ENCODE measurements around the gene BPIFB1.

Gene BPIFB1

DNA sequence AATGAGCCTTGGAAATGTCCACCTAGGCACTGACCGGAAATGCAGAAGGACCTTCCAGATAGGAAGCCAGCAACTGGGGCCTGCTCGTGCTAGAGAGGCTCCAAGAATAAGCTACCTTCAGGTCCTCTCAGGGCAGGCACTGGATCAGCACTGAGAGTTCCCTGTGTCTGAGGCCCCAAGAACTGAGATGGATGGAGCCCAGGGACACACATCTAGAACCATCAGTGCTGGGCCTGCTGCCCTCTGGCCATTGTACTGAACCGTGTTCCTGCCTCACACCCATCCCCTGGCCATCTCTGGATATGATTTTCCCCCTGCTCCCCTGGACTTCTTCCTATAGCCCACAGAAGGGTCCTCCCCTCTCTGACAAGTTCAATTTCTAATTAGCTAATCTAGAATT, 36.9 kb upstream of the BPIFB1 start:
- WGBS, 2 experiments, result 89 to 90% methylated on average over 3 of the region's 3 CpGs

DNA sequence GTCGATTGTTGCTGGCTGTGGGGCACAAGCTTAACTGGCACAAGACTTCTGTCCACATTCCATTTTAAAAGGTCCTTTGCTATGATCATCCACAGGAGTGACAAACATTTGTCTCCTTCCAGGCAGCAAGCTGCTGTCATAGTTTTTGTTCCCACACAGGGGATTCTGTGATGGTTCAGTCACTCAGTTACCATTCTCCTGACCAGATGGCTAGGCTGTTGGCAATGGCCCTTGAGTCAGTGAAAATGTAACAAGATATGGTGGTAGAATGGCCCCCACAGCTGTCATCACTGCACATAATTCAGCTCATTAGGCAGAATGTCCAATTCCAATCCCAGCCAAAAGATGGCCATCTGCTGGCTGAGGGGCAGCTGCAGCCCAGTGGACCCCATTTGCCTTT, 33.6 kb upstream of the BPIFB1 start:
- Histone ChIP-seq H3K27ac (ENCODE audit: insufficient read depth, low read depth, low read length, poor library complexity, severe bottlenecking) (no peak overlapping the region), H3K27me3 (ENCODE audit: control insufficient read depth, insufficient read depth, low read length, poor library complexity, severe bottlenecking) (no peaks in the 10 kb centered on the region), H3K4me1 (ENCODE audit: control insufficient read depth, insufficient read depth, low read length) (no peaks in the 10 kb centered on the region), H3K36me3 (ENCODE audit: control insufficient read depth, insufficient read depth, low read length) (no peaks in the 10 kb centered on the region), H3K4me3 (ENCODE audit: insufficient read depth, low read depth, low read length) (no peak overlapping the region), H3K9me3 (ENCODE audit: control insufficient read depth, low read length) (no peaks in the 10 kb centered on the region)
- 94 to 95% methylated on average over 1 of the region's 1 CpG for WGBS, 2 experiments

More for the DNA sequence above, 36.9 kb upstream of the BPIFB1 start:
- no peaks in the 10 kb centered on the region for H3K9me3 ChIP-seq (ENCODE audit: control insufficient read depth, low read length)
- no peak overlapping the region for H3K27ac ChIP-seq (ENCODE audit: insufficient read depth, low read depth, low read length, poor library complexity, severe bottlenecking)
- H3K4me3 ChIP-seq (ENCODE audit: insufficient read depth, low read depth, low read length), result no peak overlapping the region
- no peaks in the 10 kb centered on the region for H3K4me1 ChIP-seq (ENCODE audit: control insufficient read depth, insufficient read depth, low read length)
- H3K27me3 ChIP-seq (ENCODE audit: control insufficient read depth, insufficient read depth, low read length, poor library complexity, severe bottlenecking), result no peaks in the 10 kb centered on the region
- no peaks in the 10 kb centered on the region for H3K36me3 ChIP-seq (ENCODE audit: control insufficient read depth, insufficient read depth, low read length)

DNA sequence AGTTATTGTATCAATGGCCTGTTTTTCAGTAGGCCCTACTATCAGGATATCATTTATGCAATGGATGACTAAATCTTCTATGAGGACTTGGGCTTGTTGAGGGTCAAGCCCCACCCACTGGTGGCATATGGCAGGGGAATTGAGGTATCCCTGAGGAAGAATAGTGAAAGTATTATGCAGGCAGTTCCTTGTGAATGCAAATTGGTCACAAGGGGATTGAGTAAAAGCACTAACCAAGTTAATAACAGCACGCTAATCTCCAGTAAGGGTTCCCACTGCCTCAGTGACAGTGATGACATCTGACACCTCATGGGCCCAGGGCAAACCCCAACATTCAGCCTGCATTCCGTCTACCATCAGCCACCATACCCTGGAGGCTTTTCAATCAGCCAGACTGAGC, 32.3 kb upstream of the BPIFB1 start:
- Histone ChIP-seq H3K27me3 (ENCODE audit: control insufficient read depth, insufficient read depth, low read length, poor library complexity, severe bottlenecking) (no peaks in the 10 kb centered on the region), H3K27ac (ENCODE audit: insufficient read depth, low read depth, low read length, poor library complexity, severe bottlenecking) (no peak overlapping the region), H3K4me1 (ENCODE audit: control insufficient read depth, insufficient read depth, low read length) (no peaks in the 10 kb centered on the region), H3K4me3 (ENCODE audit: insufficient read depth, low read depth, low read length) (no peak overlapping the region), H3K36me3 (ENCODE audit: control insufficient read depth, insufficient read depth, low read length) (no peaks in the 10 kb centered on the region), H3K9me3 (ENCODE audit: control insufficient read depth, low read length) (no peaks in the 10 kb centered on the region)
- 70 to 76% methylated on average over 2 of the region's 2 CpGs for WGBS, 2 experiments

DNA sequence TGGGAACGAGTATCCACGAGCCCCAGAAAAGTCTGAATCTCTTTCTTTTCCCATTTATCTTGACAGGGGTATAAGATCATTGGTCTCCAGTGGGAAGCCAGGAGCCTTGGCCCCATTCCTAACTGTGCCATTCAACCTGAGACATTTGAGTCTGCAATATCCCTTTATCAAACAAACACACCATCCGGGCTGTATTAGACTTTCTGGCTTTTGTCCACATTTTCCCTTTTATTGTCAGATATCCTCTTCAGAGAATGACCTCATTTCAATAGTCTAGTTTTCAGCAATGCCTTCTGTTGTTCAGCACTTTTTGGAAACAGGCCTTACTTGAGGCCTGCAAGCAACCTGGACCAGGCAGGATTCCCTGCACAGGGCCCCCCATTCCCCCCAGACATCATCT, 31.5 kb upstream of the BPIFB1 start:
- Histone ChIP-seq H3K9me3 (ENCODE audit: control insufficient read depth, low read length) (no peaks in the 10 kb centered on the region), H3K4me1 (ENCODE audit: control insufficient read depth, insufficient read depth, low read length) (no peaks in the 10 kb centered on the region), H3K27me3 (ENCODE audit: control insufficient read depth, insufficient read depth, low read length, poor library complexity, severe bottlenecking) (no peaks in the 10 kb centered on the region), H3K4me3 (ENCODE audit: insufficient read depth, low read depth, low read length) (no peak overlapping the region), H3K36me3 (ENCODE audit: control insufficient read depth, insufficient read depth, low read length) (no peaks in the 10 kb centered on the region), H3K27ac (ENCODE audit: insufficient read depth, low read depth, low read length, poor library complexity, severe bottlenecking) (no peak overlapping the region)
- 91 to 96% methylated on average over 3 of the region's 3 CpGs for WGBS, 2 experiments

DNA sequence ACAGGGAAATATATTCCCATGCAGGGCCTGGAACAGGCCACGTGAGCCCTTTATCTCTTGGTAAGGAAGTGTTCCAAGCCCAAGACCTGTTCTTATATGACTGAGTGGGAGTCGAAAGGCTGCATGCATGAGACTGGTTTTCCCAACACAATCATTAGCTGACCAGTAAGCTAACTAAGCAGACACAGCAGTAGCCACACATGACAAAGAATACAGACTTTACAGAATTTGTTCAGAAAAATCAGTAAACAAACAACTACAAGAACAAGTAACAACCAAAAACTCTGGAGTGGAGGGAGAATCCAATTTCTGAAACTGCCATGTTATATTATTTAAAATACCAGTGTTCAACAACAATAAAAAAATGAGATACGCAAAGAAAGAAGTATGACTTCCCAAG, 30.6 kb upstream of the BPIFB1 start:
- no peak overlapping the region for H3K4me3 ChIP-seq (ENCODE audit: insufficient read depth, low read depth, low read length)
- no peaks in the 10 kb centered on the region for H3K27me3 ChIP-seq (ENCODE audit: control insufficient read depth, insufficient read depth, low read length, poor library complexity, severe bottlenecking)
- WGBS, 2 experiments, result 89 to 92% methylated on average over 3 of the region's 3 CpGs
- H3K36me3 ChIP-seq (ENCODE audit: control insufficient read depth, insufficient read depth, low read length), result no peaks in the 10 kb centered on the region
- no peak overlapping the region for H3K27ac ChIP-seq (ENCODE audit: insufficient read depth, low read depth, low read length, poor library complexity, severe bottlenecking)
- no peaks in the 10 kb centered on the region for H3K9me3 ChIP-seq (ENCODE audit: control insufficient read depth, low read length)
- H3K4me1 ChIP-seq (ENCODE audit: control insufficient read depth, insufficient read depth, low read length), result no peaks in the 10 kb centered on the region

DNA sequence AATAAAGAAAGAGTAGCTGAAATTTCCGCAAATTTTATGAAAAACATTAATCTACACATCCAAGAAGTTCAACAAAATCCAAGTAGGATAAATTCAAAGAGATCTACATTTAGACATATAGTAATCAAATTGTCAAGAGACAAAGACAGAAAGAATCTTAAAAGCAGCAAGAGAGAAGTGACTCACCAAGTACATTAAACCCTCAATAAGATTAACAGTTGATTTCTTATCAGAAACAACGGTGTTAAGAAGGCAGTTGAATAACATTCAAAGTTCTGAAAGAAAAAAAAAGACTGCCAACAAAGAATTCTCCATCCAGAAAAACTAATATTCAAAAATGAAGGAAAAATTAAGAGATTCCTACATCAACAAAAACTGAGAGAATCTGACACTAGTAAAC, 28.0 kb upstream of the BPIFB1 start:
- no peak overlapping the region for H3K27ac ChIP-seq (ENCODE audit: insufficient read depth, low read depth, low read length, poor library complexity, severe bottlenecking)
- no peaks in the 10 kb centered on the region for H3K9me3 ChIP-seq (ENCODE audit: control insufficient read depth, low read length)
- no peaks in the 10 kb centered on the region for H3K36me3 ChIP-seq (ENCODE audit: control insufficient read depth, insufficient read depth, low read length)
- H3K4me3 ChIP-seq (ENCODE audit: insufficient read depth, low read depth, low read length), result no peak overlapping the region
- H3K27me3 ChIP-seq (ENCODE audit: control insufficient read depth, insufficient read depth, low read length, poor library complexity, severe bottlenecking), result no peaks in the 10 kb centered on the region
- H3K4me1 ChIP-seq (ENCODE audit: control insufficient read depth, insufficient read depth, low read length), result no peaks in the 10 kb centered on the region
- WGBS, 2 experiments, result 95% methylated on average over 2 of the region's 2 CpGs; no CpG with 5 or more reads in 1 of the 2 experiments

DNA sequence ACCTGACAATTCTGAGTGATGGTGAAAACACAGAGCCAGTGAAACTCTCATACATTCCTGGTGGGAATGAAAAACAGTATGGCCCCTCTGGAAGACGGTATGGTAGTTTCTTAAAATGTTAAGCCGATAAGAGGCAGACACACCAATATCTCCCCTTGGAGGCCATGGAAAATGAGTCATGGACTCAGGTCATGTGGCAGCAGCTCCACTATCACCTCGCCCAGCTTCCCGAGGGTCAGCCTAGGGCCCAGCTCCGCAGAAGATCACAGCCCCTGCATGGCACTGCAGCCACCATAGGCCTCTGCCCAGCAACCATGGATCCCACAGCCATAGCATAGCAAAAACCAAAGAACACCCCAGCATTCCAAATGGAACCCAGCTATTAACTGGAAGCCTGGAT, 25.8 kb upstream of the BPIFB1 start:
- 90 to 91% methylated on average over 5 of the region's 5 CpGs for WGBS, 2 experiments
- Histone ChIP-seq H3K4me1 (ENCODE audit: control insufficient read depth, insufficient read depth, low read length) (no peaks in the 10 kb centered on the region), H3K27me3 (ENCODE audit: control insufficient read depth, insufficient read depth, low read length, poor library complexity, severe bottlenecking) (no peaks in the 10 kb centered on the region), H3K27ac (ENCODE audit: insufficient read depth, low read depth, low read length, poor library complexity, severe bottlenecking) (no peak overlapping the region), H3K9me3 (ENCODE audit: control insufficient read depth, low read length) (no peaks in the 10 kb centered on the region), H3K4me3 (ENCODE audit: insufficient read depth, low read depth, low read length) (no peak overlapping the region), H3K36me3 (ENCODE audit: control insufficient read depth, insufficient read depth, low read length) (no peaks in the 10 kb centered on the region)

DNA sequence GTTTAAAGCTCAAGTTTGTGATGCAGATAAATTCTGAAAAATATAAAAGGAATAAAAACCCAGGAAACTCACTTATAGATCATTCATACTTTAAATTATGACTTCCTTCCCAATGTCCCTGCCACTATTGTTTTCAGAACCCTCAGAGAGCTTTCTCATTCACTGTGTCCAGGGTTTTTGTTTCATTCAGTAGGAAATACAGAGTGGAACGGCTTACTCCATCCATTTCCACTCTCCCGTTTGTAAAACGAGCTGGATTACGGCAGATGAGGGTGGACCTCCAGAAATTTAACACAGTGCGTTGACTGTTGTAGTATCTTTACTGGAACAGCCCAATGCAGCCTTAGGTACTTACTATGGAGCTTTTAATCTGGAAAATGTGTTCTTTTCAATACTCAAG, 23.6 kb upstream of the BPIFB1 start:
- Histone ChIP-seq H3K9me3 (ENCODE audit: control insufficient read depth, low read length) (no peaks in the 10 kb centered on the region), H3K36me3 (ENCODE audit: control insufficient read depth, insufficient read depth, low read length) (no peaks in the 10 kb centered on the region), H3K27me3 (ENCODE audit: control insufficient read depth, insufficient read depth, low read length, poor library complexity, severe bottlenecking) (no peaks in the 10 kb centered on the region), H3K4me3 (ENCODE audit: insufficient read depth, low read depth, low read length) (no peak overlapping the region), H3K27ac (ENCODE audit: insufficient read depth, low read depth, low read length, poor library complexity, severe bottlenecking) (no peak overlapping the region), H3K4me1 (ENCODE audit: control insufficient read depth, insufficient read depth, low read length) (no peaks in the 10 kb centered on the region)
- WGBS, 2 experiments, result 94 to 96% methylated on average over 5 of the region's 5 CpGs

DNA sequence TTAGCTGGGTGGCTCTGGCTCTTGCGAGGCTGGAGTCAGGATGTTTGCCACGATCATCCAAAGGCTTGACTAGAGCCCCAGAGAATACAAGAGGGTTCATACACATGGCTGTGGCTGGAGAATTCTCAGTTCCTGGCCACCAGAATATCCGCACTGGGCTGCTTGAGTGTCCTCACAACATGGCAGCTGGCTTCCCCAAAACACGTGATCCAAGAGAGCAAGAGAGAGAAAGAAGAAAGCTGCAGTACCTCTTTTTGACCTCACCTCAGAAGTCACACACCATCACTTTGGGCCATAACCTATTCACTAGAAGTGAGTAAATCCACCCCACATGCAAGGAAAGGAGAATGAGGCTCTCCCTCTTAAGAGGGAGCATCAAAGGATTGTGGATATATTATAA, 21.5 kb upstream of the BPIFB1 start:
- H3K4me3 ChIP-seq (ENCODE audit: insufficient read depth, low read depth, low read length), result no peak overlapping the region
- no peaks in the 10 kb centered on the region for H3K4me1 ChIP-seq (ENCODE audit: control insufficient read depth, insufficient read depth, low read length)
- no peaks in the 10 kb centered on the region for H3K36me3 ChIP-seq (ENCODE audit: control insufficient read depth, insufficient read depth, low read length)
- 86 to 93% methylated on average over 4 of the region's 4 CpGs for WGBS, 2 experiments
- H3K9me3 ChIP-seq (ENCODE audit: control insufficient read depth, low read length), result no peaks in the 10 kb centered on the region
- no peak overlapping the region for H3K27ac ChIP-seq (ENCODE audit: insufficient read depth, low read depth, low read length, poor library complexity, severe bottlenecking)
- H3K27me3 ChIP-seq (ENCODE audit: control insufficient read depth, insufficient read depth, low read length, poor library complexity, severe bottlenecking), result no peaks in the 10 kb centered on the region

DNA sequence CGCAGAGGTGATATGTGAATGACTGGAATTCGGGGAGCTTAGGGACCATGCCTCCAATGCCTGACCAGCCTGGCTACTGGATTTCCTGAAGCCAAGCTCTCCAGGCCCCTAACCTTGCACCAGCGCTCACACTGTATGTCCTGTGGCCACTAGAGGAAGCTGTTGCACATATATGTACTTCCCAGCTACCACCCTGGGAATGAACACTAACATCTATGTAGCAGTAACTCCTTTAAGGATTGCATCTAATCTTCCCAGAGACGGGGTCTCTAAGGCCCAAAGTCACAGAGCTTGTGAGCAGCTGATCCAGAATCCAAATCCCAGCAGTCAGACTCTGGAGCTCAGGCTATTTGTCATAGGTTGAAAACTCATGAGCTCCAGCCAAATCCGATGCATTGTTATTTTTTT, 20.4 kb upstream of the BPIFB1 start:
- Histone ChIP-seq H3K9me3 (ENCODE audit: control insufficient read depth, low read length) (no peaks in the 10 kb centered on the region), H3K36me3 (ENCODE audit: control insufficient read depth, insufficient read depth, low read length) (no peaks in the 10 kb centered on the region), H3K27me3 (ENCODE audit: control insufficient read depth, insufficient read depth, low read length, poor library complexity, severe bottlenecking) (no peaks in the 10 kb centered on the region), H3K4me1 (ENCODE audit: control insufficient read depth, insufficient read depth, low read length) (no peaks in the 10 kb centered on the region), H3K27ac (ENCODE audit: insufficient read depth, low read depth, low read length, poor library complexity, severe bottlenecking) (no peak overlapping the region), H3K4me3 (ENCODE audit: insufficient read depth, low read depth, low read length) (no peak overlapping the region)
- 39 to 43% methylated on average over 5 of the region's 5 CpGs for WGBS, 2 experiments

DNA sequence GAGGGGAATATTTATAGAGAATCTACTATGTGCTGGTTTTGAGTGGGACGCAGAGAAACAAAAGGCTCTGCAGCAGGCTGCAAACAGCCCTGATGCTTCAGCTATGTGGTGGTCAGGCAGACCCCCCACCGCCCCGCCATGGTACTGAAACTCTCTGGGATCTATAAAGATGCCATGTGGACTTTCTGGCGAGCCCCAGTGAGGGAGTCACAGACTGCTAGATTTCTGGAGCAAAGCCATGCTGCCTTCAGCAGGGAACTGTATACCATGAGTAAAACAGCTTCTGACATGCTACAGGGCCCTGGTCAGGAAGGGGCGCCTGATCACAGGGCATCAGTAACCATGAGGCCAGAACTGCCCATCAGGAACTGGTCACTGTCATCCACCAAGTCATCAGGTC, 19.2 kb upstream of the BPIFB1 start:
- no peak overlapping the region for H3K27ac ChIP-seq (ENCODE audit: insufficient read depth, low read depth, low read length, poor library complexity, severe bottlenecking)
- no peaks in the 10 kb centered on the region for H3K27me3 ChIP-seq (ENCODE audit: control insufficient read depth, insufficient read depth, low read length, poor library complexity, severe bottlenecking)
- WGBS, 2 experiments, result 91 to 93% methylated on average over 5 of the region's 5 CpGs
- no peaks in the 10 kb centered on the region for H3K9me3 ChIP-seq (ENCODE audit: control insufficient read depth, low read length)
- no peak overlapping the region for H3K4me3 ChIP-seq (ENCODE audit: insufficient read depth, low read depth, low read length)
- H3K36me3 ChIP-seq (ENCODE audit: control insufficient read depth, insufficient read depth, low read length), result no peaks in the 10 kb centered on the region
- H3K4me1 ChIP-seq (ENCODE audit: control insufficient read depth, insufficient read depth, low read length), result no peaks in the 10 kb centered on the region

All from ectodermal cell (in vitro differentiated cells).